ENCODE measurements around the gene ABLIM2.
A peak's percentile ranks its signal among the peaks of the same experiment; 100 is the strongest.

ABLIM2 gene

GRCh38 chr4:7990807-7991459 lies 167.7 kb downstream of the ABLIM2 start:
- Histone ChIP-seq H3K4me1 (ENCODE audit: control insufficient read depth in 2 of 2, insufficient read depth in 2 of 2, low read length in 2 of 2) (no peaks in the 10 kb centered on the region), H3K4me3 (ENCODE audit: low read length in 2 of 2) (no peak overlapping the region), H3K36me3 (ENCODE audit: control insufficient read depth in 2 of 2, insufficient read depth in 2 of 2, low read length in 2 of 2) (no peaks in the 10 kb centered on the region), H3K9ac (ENCODE audit: low read depth in 1 of 2, low read length in 2 of 2) (no peak overlapping the region), H3K27me3 (ENCODE audit: control insufficient read depth in 2 of 2, insufficient read depth in 2 of 2, low read length in 2 of 2) (no peaks in the 10 kb centered on the region), H3K27ac (ENCODE audit: low read depth in 2 of 2, low read length in 2 of 2) (no peak overlapping the region), H3K9me3 (ENCODE audit: control insufficient read depth in 2 of 2, low read length in 2 of 2) (no peaks in the 10 kb centered on the region)

- Histone ChIP-seq H3K4me3 (ENCODE audit: low read length in 2 of 2) (no peak overlapping the region), H3K9ac (ENCODE audit: low read depth in 1 of 2, low read length in 2 of 2) (no peak overlapping the region), H3K27ac (ENCODE audit: low read depth in 2 of 2, low read length in 2 of 2) (no peak overlapping the region), H3K27me3 (ENCODE audit: control insufficient read depth in 2 of 2, insufficient read depth in 2 of 2, low read length in 2 of 2) (no peaks in the 10 kb centered on the region), H3K4me1 (ENCODE audit: control insufficient read depth in 2 of 2, insufficient read depth in 2 of 2, low read length in 2 of 2) (peaks cover 0 to 2% of the 10 kb centered on the region in 2 donors), H3K9me3 (ENCODE audit: control insufficient read depth in 2 of 2, low read length in 2 of 2) (no peaks in the 10 kb centered on the region), H3K36me3 (ENCODE audit: control insufficient read depth in 2 of 2, insufficient read depth in 2 of 2, low read length in 2 of 2) (no peaks in the 10 kb centered on the region)
Observed at GRCh38 chr4:7989654-7990053, 169.0 kb downstream of the ABLIM2 start.

GRCh38 chr4:7988437-7988836 lies 170.2 kb downstream of the ABLIM2 start:
- Histone ChIP-seq H3K27me3 (ENCODE audit: control insufficient read depth in 2 of 2, insufficient read depth in 2 of 2, low read length in 2 of 2) (no peaks in the 10 kb centered on the region), H3K27ac (ENCODE audit: low read depth in 2 of 2, low read length in 2 of 2) (no peak overlapping the region), H3K4me3 (ENCODE audit: low read length in 2 of 2) (no peak overlapping the region), H3K4me1 (ENCODE audit: control insufficient read depth in 2 of 2, insufficient read depth in 2 of 2, low read length in 2 of 2) (peaks cover 6 to 14% of the 10 kb centered on the region in 2 donors), H3K9me3 (ENCODE audit: control insufficient read depth in 2 of 2, low read length in 2 of 2) (no peaks in the 10 kb centered on the region), H3K9ac (ENCODE audit: low read depth in 1 of 2, low read length in 2 of 2) (no peak overlapping the region), H3K36me3 (ENCODE audit: control insufficient read depth in 2 of 2, insufficient read depth in 2 of 2, low read length in 2 of 2) (no peaks in the 10 kb centered on the region)

DNA sequence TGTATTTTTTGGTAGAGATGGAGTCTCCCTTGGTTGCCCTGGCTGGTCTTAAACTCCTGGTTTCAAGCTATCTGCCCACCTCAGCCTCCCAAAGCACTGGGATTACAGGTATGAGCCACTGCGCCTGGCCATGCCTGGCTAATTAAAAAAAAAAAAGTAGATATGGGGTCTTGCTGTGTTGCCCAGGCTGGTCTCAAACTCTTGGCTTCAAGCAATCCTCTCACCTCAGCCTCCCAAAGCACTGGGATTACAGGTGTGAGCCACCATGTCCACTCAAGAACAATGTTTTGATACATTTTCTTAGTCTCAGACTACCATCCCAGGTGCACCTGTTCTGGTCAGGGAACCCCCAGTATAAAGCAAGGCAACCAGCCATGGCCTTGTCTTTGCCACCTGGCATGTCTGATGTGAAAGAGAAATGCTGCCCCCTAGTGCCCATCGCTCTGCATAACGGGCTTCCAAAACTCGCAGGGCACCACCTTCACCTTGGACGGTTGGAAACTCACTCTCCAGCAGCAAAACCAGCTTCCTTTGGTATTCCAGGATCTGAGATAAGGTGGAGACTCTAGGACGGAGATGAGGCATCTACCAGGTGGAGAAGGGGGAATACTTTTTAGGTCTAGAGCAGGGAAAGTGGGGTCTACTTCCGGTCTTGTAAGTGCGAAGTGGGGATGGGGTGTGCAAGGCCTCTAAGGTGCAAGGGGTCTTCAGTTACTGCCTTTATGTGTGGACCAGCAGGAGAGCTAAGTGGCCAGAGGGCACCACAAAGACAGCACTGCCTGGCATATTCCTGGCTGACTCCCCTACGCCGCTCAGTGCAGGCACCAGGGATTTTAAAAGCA lies 171.2 kb downstream of the ABLIM2 start:
- no peak overlapping the region for H3K27ac ChIP-seq (ENCODE audit: low read depth in 2 of 2, low read length in 2 of 2)
- no peaks in the 10 kb centered on the region for H3K9me3 ChIP-seq (ENCODE audit: control insufficient read depth in 2 of 2, low read length in 2 of 2)
- H3K4me1 ChIP-seq (ENCODE audit: control insufficient read depth in 2 of 2, insufficient read depth in 2 of 2, low read length in 2 of 2), result peaks cover 12 to 21% of the 10 kb centered on the region in 2 donors
- H3K27me3 ChIP-seq (ENCODE audit: control insufficient read depth in 2 of 2, insufficient read depth in 2 of 2, low read length in 2 of 2), result no peaks in the 10 kb centered on the region
- H3K9ac ChIP-seq (ENCODE audit: low read depth in 1 of 2, low read length in 2 of 2), result no peak overlapping the region
- no peaks in the 10 kb centered on the region for H3K36me3 ChIP-seq (ENCODE audit: control insufficient read depth in 2 of 2, insufficient read depth in 2 of 2, low read length in 2 of 2)
- H3K4me3 ChIP-seq (ENCODE audit: low read length in 2 of 2), result no peak overlapping the region

DNA sequence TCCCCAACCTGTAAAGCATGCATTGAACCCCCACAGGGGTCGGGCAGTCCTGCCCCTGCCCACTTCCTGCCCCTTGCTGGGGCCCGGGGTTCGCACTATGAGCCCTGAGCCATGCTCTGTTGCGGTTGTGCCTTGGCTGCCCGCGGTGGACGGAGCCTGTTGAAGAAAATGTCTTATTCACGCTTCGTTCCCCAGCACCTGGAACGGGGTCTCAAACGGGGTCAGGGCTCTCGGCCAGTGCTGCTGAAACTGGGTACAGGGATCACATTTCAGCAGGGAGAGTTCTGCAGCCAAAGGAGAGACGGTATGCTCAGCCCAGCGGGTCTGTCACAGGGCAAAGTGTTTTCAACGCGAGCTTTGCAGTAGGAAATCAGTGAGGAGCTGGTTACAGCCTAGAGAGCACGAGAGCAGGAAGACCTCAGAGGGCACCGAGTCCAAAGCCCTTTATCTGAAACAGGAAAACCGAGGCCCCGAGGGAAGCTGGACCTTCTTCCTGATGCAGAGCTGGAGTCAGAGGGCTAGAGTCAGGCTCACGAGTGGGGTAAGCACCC lies 172.6 kb downstream of the ABLIM2 start:
- H3K9ac ChIP-seq (ENCODE audit: low read depth in 1 of 2, low read length in 2 of 2), result no peak overlapping the region
- H3K4me1 ChIP-seq (ENCODE audit: control insufficient read depth in 2 of 2, insufficient read depth in 2 of 2, low read length in 2 of 2), result peaks cover 22 to 34% of the 10 kb centered on the region in 2 donors
- no peak overlapping the region for H3K27ac ChIP-seq (ENCODE audit: low read depth in 2 of 2, low read length in 2 of 2)
- H3K27me3 ChIP-seq (ENCODE audit: control insufficient read depth in 2 of 2, insufficient read depth in 2 of 2, low read length in 2 of 2), result no peaks in the 10 kb centered on the region
- H3K9me3 ChIP-seq (ENCODE audit: control insufficient read depth in 2 of 2, low read length in 2 of 2), result no peaks in the 10 kb centered on the region
- no peaks in the 10 kb centered on the region for H3K36me3 ChIP-seq (ENCODE audit: control insufficient read depth in 2 of 2, insufficient read depth in 2 of 2, low read length in 2 of 2)
- no peak overlapping the region for H3K4me3 ChIP-seq (ENCODE audit: low read length in 2 of 2)

DNA sequence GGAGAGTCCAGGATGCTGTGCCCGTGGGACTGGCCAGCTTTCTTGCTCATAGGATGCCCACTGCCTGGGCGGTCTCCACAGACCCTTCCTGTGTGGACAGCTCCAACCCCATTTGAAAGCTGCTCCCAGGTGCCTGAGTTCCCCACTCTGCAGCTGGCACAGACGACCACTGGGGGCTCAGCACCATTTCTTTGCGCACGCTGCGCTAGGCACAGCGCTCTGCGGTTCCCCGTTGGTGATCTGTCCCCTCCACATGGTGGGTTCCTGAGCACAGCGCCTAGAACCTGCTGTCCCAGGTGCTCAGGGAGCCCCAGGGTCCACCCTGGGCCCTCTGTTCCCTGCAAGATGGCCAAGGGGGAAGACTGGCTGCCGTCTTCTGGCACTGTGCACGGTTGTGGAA lies 173.5 kb downstream of the ABLIM2 start:
- Histone ChIP-seq H3K27me3 (ENCODE audit: control insufficient read depth in 2 of 2, insufficient read depth in 2 of 2, low read length in 2 of 2) (no peaks in the 10 kb centered on the region), H3K36me3 (ENCODE audit: control insufficient read depth in 2 of 2, insufficient read depth in 2 of 2, low read length in 2 of 2) (no peaks in the 10 kb centered on the region), H3K9me3 (ENCODE audit: control insufficient read depth in 2 of 2, low read length in 2 of 2) (no peaks in the 10 kb centered on the region), H3K27ac (ENCODE audit: low read depth in 2 of 2, low read length in 2 of 2) (no peak overlapping the region), H3K4me3 (ENCODE audit: low read length in 2 of 2) (no peak overlapping the region), H3K9ac (ENCODE audit: low read depth in 1 of 2, low read length in 2 of 2) (peak overlapping the region in 1 of 2 donors; percentile 61), H3K4me1 (ENCODE audit: control insufficient read depth in 2 of 2, insufficient read depth in 2 of 2, low read length in 2 of 2) (peaks cover 25 to 36% of the 10 kb centered on the region in 2 donors)

DNA sequence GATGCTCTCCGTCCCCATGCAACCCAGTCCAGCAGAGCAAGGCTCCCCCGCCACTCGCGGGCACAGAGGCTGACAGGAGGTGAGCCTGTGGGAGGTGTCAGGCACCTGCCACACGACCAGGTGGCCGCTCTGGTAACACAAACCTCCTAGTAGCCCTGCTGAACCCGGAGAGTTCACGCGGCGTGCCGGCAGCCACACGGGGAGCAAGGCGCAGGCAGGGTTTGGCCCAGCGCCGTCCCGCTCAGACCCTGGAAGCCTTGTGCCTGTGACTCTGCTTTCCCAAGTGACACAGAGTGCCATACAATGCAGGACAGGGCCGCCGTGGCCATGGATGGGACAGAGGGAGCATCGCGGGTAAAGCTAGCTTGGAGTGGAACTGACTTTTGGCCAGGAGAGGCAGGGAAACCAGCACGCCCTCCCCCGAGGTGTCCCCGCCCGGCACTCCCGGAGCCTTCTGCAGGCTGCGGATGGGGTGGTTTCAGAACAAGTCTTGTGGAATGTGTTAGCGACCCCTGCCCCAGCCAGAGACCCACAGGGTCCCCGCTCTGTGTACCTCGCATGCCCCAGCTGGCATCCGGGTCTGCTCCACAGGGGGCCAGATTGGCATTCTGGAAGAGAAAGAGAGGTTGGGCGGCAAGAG lies 174.2 kb downstream of the ABLIM2 start:
- H3K4me1 ChIP-seq (ENCODE audit: control insufficient read depth in 2 of 2, insufficient read depth in 2 of 2, low read length in 2 of 2), result peaks cover 31 to 42% of the 10 kb centered on the region in 2 donors
- peak overlapping the region in 1 of 2 donors; percentile 21 for H3K27ac ChIP-seq (ENCODE audit: low read depth in 2 of 2, low read length in 2 of 2)
- H3K27me3 ChIP-seq (ENCODE audit: control insufficient read depth in 2 of 2, insufficient read depth in 2 of 2, low read length in 2 of 2), result no peaks in the 10 kb centered on the region
- peak overlapping the region in 1 of 2 donors; percentile 61 for H3K9ac ChIP-seq (ENCODE audit: low read depth in 1 of 2, low read length in 2 of 2)
- H3K9me3 ChIP-seq (ENCODE audit: control insufficient read depth in 2 of 2, low read length in 2 of 2), result no peaks in the 10 kb centered on the region
- no peaks in the 10 kb centered on the region for H3K36me3 ChIP-seq (ENCODE audit: control insufficient read depth in 2 of 2, insufficient read depth in 2 of 2, low read length in 2 of 2)
- H3K4me3 ChIP-seq (ENCODE audit: low read length in 2 of 2), result peak overlapping the region in 1 of 2 donors; percentile 46

DNA sequence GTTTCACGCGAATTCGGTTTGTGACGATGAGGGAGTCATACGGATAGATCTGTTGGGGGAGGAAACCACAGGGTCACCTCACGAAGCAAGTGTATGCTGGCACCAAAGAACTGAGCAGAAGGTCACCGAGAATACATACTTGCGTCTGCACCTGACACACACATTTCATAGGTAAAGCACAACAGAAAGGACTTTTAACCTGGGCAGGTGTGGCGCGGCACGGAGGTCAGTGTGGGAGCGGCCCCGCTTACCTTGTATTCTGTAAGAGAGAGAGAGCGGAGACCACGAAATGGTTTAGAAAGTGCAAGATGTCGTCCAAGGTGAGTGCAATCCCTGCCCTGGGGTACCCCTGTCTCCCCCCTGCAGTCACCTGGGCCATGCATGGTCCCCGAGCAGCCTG lies 175.3 kb downstream of the ABLIM2 start:
- Histone ChIP-seq H3K27ac (ENCODE audit: low read depth in 2 of 2, low read length in 2 of 2) (peak overlapping the region; percentile 52 to 66), H3K4me3 (ENCODE audit: low read length in 2 of 2) (peak overlapping the region; percentile 46 to 53), H3K36me3 (ENCODE audit: control insufficient read depth in 2 of 2, insufficient read depth in 2 of 2, low read length in 2 of 2) (no peaks in the 10 kb centered on the region), H3K27me3 (ENCODE audit: control insufficient read depth in 2 of 2, insufficient read depth in 2 of 2, low read length in 2 of 2) (no peaks in the 10 kb centered on the region), H3K4me1 (ENCODE audit: control insufficient read depth in 2 of 2, insufficient read depth in 2 of 2, low read length in 2 of 2) (peaks cover 36 to 54% of the 10 kb centered on the region in 2 donors), H3K9ac (ENCODE audit: low read depth in 1 of 2, low read length in 2 of 2) (peak overlapping the region in 1 of 2 donors; percentile 44), H3K9me3 (ENCODE audit: control insufficient read depth in 2 of 2, low read length in 2 of 2) (no peaks in the 10 kb centered on the region)

DNA sequence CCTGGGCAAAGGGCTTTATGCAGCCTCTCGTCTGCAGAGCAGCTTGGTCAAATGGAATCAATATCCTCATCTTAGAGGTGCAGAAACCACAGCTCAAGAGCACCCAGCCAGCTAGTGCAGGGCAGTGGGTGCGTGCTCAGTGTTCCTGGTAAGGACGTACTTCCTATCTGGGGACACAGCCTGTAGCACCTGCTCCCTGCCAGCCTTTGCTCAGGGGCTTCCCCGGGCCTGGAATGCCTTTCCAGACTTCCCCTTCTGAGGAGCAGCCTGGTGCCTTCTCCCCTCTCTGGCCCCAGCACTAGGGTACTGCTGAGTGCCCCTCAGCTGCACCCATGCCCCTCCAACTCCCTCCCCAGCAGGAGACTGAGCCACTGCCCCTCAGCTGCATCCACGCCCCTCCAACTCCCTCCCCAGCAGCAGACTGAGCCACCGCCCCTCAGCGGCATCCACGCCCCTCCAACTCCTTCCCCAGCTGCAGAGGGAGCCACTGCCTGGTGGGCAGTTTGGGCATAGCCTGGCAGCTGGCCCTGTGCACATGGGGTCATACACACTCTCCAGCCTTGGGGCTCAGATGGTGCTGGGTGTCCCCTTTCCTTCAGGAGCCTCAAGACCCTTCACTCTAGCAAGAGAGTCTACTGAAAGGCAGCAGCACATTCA lies 176.7 kb downstream of the ABLIM2 start:
- peak overlapping the region; percentile 34 to 56 for H3K9ac ChIP-seq (ENCODE audit: low read depth in 1 of 2, low read length in 2 of 2)
- H3K27me3 ChIP-seq (ENCODE audit: control insufficient read depth in 2 of 2, insufficient read depth in 2 of 2, low read length in 2 of 2), result no peaks in the 10 kb centered on the region
- peaks cover 40 to 66% of the 10 kb centered on the region in 2 donors for H3K4me1 ChIP-seq (ENCODE audit: control insufficient read depth in 2 of 2, insufficient read depth in 2 of 2, low read length in 2 of 2)
- H3K36me3 ChIP-seq (ENCODE audit: control insufficient read depth in 2 of 2, insufficient read depth in 2 of 2, low read length in 2 of 2), result no peaks in the 10 kb centered on the region
- no peaks in the 10 kb centered on the region for H3K9me3 ChIP-seq (ENCODE audit: control insufficient read depth in 2 of 2, low read length in 2 of 2)
- peak overlapping the region; percentile 21 to 39 for H3K27ac ChIP-seq (ENCODE audit: low read depth in 2 of 2, low read length in 2 of 2)
- H3K4me3 ChIP-seq (ENCODE audit: low read length in 2 of 2), result peak overlapping the region in 1 of 2 donors; percentile 39

Data from mucosa of rectum (tissue), 2 donors.